GM21619 (cell line): ENCODE results near the gene ITGA2B.

Experiments
- ATAC-seq: cut with Tn5 transposase; IDR thresholded peaks from one replicate; pipeline ENCODE4 v1.9.1; 2021; ENCODE audit not compliant: unreplicated experiment

ITGA2B gene

GRCh38 chr17:44389281-44389680 lies at the start of gene ITGA2B:
Gene ITGA2B (minus strand): TSS chr17:44389649. CDS start chr17:44389473, 176 bp downstream.
- ATAC-seq = no peak

- no peak for ATAC-seq
Observed at GRCh38 chr17:44439168-44439567, 49.7 kb upstream of the ITGA2B start.

DNA sequence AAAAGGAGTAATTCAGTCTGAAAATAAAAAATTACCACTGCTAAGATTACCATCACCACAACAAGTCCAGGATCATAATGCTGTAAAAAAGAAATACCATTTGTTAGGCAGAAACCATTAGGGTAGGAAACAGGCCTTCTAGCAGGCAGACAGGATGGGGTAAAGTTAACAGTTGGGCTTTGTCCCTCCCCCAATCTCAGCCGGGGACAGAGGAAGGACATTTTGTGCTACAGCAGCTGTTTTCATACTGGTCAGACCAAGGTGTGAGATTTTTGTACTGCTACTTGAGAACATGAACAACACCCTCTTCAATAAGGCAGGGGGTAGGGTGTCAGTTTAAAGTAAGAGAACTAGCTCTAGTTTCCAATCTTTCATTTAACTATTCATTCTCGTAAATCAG lies 49.2 kb upstream of the ITGA2B start:
- ATAC-seq = no peak

GRCh38 chr17:44436336-44436735 lies 46.9 kb upstream of the ITGA2B start:
- ATAC-seq = no peak

DNA sequence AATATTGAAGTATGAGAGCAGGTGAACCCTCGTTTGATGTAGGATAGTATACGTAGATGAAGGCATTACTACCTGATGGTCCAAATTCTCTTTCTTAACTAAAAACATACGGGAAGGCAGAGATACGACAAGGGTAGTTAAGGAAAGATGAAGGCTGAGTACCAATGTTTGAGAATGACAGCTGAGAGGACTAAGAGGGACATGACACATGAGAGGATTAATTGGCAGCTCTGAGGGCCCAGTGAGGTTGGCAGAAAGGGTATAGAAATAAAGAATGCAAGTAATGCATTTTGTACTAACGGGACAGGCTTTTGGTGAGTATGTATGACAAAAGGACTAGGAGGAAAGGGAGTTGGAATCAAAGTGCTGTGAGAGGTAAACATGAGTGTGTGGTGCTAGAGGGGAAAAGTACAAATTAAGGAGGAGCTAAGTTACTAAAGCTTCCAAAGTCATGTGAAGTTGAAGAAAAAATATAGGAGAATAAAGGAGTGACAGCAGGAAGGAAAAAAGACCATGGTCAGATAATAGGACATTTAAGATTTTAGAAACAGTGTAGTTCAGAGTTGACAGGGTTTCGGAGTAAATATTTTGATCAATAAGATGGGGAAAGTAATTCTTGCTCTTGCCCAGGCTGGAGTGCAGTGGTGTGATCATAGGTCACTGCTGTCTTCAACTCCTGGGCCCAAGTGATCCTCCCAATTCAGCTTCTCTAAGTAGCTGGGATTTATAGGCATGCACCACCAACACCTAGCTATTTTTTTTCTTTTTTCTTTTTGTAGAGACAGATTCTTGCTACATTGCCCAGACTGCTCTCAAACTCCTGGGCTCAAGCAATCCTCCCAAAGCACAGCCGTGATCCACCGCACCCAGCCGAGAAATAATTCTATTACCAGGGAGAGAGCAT lies 43.1 kb upstream of the ITGA2B start:
- no peak for ATAC-seq

GRCh38 chr17:44424828-44425461 lies 35.5 kb upstream of the ITGA2B start:
- ATAC-seq = no peak

DNA sequence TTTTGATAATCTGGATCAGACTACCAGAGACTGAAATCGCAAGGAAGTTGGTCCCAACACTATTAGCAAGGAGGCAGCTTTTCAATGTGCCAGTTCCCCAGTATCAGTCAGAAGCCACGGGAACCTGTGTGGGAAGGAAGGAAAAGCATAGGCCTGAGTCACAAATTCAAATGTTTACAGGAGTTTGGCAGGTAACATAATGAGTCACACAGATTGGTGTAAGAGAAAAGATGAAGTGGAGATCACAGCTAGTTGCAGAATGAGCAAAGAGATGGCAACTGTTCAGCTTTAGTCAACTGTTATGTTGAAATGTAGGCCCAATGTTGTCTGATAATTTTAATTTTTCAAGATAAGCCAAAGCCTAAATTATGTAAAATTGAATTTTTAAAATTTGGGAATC lies 28.1 kb upstream of the ITGA2B start:
- no peak for ATAC-seq

DNA sequence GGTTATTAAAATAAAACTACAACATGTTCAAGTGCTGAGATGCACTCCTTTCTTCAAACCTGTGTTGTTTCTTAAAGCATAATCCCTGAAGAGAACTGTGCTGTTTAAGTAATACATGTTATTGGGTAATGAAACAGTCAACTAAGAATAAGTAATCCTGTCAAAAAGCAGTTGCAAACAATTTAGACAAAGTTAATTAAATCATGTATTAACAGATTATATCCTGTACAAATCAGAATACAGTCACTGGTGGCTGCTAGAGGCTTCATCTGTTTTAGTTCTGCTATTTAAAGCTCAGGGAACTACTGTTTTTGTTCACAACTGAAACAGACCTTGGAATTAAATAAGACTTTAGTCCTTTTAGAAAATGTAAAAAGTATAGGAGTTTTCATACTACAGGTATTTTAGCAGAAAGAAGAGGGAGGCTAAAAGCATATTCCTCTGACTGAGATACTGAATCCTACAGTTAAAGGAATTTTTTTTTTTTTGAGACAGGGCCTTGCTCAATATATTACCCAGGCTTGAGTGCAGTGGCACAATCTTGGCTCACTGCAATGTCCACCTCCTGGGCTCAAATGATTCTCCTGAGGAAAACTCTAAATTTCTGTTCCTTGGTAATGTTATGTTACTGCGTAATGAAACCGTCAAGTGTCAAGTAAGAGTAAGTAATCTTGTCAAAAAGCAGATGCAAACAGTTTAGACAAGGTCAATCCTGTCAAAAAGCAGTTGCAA lies 27.3 kb upstream of the ITGA2B start:
- no peak for ATAC-seq

DNA sequence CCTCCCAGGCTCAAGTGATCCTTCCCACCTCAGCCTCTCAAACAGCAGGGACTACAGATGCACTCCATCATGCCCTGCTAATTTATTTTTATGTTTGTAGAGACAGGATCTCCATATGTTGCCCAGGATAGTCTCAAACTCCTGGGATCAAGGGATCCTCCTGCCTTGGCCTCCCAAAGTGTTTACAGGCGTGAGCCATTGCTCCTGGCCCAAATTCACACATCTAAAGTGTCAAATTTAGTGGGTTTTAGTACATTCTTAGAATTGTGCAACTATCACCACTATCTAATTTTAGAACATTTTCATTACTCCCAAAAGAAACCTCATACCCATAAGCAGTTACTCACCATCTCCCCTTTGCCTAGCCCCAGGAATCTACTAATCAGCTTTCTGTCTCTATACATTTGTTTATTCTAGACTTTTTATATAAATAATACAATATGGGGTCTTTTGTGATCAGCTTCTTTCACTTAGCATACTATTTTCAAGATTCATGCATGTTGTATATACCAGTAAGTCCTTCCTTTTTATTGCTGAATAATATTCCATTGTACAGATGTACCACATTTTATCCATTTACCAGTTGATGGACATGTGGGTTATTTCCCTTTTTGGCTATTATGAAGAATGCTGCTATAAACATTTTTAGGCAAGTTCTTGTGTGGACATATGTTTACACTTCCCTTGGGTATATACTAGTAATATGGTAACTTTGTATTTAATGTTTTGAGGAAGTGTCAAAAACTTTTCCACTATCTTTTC lies 25.1 kb upstream of the ITGA2B start:
- ATAC-seq = no peak

DNA sequence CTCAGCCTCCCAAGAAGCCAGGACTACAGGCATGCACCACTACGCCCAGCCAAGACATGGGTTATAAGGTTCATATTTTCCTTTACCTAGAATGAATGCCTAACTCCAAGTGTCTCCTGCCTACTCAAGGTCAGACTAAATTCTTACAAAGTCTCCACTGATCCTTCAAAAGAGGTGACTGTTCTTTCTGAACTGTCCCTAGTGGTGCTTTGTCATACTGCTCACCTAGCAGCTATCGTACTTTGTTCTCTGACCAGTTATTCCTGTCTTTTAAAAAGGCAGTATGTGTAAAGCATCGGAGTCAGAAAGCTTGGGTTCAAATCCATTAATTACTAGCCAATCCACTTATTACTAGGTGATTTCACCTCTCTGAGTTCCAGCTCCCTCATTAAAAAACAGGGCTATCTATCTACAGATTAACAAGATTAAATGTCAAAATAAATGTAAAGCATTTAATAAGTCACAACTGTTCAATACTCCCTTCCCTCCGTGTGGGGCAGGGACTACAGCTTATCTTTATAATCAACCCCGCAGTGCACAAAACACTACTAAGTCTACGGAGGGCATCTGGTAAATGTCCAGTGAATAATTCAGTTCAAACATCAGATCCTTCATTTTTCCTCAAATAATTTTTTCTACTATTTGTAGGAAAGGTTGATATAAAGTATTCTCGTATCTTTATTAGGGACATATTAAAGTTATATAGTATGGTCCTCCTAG lies 20.0 kb upstream of the ITGA2B start:
- no peak for ATAC-seq

DNA sequence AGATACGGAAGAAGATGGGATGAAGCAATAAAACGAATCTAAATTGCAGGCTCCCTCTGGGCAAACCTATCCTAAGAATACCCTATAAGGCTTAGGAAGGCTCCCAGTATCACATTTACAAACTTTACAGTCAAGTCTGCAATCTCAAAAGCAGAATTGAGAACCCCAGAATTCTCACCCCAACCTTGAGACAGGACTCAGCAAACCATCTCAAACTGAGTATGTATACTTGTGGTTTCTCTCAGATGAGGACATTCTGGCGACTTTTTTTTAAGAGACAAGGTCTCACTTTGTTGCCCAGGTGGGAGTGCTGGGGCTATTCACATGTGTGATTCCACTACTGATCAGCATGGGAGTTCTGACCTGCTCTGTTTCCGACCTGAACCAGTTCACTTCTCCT lies 19.3 kb upstream of the ITGA2B start:
- ATAC-seq = no peak

- ATAC-seq = no peak
Observed at GRCh38 chr17:44402564-44403172, 13.2 kb upstream of the ITGA2B start.

DNA sequence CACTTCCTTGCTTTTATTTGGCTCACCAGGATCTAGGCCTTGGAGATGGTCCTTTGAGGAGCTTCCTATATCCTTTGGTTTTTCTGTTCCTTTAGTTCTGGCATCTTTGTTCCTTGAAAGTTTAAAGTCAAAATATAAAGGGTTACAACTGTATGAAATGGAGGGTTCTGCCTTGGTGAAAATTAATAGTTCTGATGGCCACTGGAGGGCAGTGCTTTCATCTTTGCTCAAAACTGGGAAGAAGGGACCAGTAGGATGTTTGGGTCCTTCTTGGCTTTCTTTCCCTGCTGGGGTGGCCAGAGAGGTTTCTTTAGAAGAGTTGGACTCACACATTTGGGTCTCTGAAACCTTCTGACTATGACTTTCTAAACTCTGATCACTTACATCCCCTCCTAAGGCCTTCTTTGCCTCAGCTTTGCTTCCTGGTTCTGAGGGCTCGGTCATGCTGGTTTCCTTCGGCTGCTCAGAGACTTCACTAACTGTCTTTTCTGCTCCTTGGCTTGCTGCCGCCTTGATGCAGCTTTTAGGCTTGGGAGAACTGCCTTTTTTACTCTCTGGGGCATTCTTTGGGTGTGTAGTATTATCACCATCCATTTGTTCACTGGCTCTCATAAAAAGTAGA lies 10.9 kb upstream of the ITGA2B start:
- no peak for ATAC-seq

DNA sequence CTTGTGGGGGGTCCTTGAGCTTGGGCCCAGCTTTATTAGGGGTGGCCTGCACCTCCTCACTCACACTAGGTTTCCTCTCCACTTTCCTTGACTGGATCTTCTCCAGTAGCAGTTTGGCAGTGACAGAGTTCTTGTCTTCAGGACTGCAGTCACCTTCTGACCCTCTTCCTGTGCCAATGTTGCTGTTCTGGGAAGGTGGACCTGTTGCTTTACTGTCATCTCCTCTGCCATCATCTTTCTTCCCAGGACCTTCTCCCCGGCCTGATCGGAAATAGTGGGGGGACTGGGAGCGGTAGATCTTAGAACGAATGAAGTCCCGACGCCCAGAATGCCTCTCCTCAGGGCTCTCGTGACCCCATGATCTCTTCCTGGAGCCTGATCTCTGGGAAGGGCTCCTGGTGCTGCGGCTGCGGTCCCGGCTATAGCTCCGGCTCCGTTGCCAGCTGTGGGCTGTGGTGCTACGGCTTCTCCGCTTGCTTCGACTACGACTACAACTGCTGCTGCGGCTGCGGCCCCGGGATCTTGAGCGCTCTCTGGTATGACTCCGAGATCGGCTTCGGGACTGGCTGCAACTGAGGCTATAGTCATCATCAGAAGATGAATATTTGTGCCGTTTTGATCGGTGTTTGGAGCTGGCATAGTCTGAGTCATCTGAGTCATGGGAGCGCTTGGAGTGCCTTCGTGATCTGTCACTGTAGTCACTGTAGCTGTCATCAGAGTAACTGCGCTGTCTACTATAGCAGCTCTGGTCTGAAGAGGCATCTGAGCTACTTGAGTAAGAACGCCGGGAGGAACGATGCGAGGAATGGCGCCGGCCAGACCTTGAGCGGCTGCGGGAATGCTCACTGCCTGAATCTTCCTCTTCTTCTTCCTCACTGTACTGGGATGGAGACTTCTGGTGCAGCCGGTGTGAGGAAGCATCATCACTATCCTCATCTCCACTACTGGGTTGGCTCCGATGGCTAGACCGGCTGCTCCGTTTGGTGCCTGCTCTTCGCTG lies 9.5 kb upstream of the ITGA2B start:
- ATAC-seq = no peak

DNA sequence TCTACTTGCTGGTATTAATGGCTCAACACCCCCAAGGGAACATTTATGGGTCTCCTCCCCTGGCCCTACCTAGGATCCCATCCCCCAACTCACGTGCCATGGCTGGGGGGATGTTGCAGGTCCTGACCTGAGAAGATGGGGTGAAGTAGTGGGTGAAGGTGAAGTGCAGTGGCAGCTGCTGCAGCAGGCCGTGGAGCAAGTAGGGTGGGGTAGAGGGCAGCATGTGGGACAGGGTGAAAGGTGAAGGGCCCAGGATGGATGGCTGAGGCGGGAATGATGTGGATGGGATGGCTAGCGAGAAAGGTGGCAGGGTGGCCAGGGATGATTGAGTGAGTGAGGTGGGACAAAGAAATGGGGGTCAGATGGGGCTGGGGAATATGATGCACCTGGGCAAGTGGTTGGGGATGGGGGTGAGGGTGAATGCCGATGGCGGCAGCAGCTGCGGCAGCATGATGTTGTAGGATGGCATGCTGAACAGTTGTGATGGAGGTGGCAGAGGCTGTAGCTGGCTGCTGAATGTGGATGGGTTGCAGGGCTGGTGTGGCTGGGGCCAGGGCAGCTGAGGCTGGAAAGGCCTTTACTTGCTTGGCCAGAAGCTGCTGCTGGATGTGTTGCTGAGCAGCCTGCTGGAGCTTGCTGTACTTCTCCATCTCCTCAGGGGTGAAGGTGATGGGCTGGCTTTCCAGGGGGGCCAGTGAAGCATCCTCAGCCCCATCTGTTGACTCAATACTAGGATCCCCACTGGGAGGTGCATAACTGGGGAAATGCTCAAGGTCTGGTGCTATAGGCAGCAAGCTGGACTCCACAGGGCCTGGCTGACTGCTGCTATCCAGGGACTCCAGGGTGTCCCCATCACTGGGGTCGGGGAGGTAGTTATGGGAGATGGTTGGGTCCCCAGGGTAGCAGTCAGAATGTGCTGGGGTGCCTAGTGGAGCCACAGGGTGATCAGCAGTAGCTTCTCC lies 8.3 kb upstream of the ITGA2B start:
- no peak for ATAC-seq

GRCh38 chr17:44396946-44397345 lies 7.5 kb upstream of the ITGA2B start:
- ATAC-seq = no peak

- no peak for ATAC-seq
Observed at GRCh38 chr17:44394833-44395232, 5.4 kb upstream of the ITGA2B start.
